PC-9 (cell line): Measurements from ENCODE around the gene PRLR.

Experiments
- EZH2 ChIP-seq: fragments of 200-600 bp; sonication (generic); IDR thresholded peaks from 2 replicates; pipeline ENCODE4 v1.8.0; 2017; ENCODE audit warnings: antibody characterized with exemption, low read depth
- TF ChIP-seq, protein P1 (sequence below): fragments of 200-600 bp; sonication (generic); conservative IDR thresholded peaks from 2 replicates; pipeline ENCODE4 v1.6.1; 2017; ENCODE audit warnings: mixed run types, antibody characterized with exemption, mild to moderate bottlenecking, moderate library complexity

DNA sequence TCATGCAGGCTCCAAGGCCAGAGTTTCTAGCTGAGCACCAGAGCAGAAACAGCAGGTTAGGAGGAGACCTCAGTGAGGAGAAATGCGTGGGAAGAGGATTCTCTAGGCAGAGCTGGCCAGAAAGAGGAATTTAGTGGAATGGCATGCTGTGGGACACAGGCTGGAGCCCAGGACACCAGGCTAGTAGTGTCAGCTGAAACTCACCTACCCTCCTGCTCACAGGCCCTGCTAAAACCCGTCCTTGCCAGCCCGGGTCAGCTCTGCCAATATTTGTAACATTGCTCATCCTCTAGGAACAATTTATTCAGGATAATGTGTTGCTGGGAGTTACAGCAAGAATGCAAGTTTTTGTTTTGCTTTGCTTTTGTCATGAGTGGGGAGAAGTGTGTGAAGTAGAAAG, 142.3 kb downstream of the PRLR start:
- TF ChIP-seq, protein P1, sequence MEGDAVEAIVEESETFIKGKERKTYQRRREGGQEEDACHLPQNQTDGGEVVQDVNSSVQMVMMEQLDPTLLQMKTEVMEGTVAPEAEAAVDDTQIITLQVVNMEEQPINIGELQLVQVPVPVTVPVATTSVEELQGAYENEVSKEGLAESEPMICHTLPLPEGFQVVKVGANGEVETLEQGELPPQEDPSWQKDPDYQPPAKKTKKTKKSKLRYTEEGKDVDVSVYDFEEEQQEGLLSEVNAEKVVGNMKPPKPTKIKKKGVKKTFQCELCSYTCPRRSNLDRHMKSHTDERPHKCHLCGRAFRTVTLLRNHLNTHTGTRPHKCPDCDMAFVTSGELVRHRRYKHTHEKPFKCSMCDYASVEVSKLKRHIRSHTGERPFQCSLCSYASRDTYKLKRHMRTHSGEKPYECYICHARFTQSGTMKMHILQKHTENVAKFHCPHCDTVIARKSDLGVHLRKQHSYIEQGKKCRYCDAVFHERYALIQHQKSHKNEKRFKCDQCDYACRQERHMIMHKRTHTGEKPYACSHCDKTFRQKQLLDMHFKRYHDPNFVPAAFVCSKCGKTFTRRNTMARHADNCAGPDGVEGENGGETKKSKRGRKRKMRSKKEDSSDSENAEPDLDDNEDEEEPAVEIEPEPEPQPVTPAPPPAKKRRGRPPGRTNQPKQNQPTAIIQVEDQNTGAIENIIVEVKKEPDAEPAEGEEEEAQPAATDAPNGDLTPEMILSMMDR = no peak
- TF ChIP-seq EZH2 = no peak
